ENCODE data around the gene TRIM73.
"Not testable (repeated sequence)": the region's sequence is repeated elsewhere in the genome, so short reads cannot be mapped to it uniquely, and the experiment has no call there.

DNA sequence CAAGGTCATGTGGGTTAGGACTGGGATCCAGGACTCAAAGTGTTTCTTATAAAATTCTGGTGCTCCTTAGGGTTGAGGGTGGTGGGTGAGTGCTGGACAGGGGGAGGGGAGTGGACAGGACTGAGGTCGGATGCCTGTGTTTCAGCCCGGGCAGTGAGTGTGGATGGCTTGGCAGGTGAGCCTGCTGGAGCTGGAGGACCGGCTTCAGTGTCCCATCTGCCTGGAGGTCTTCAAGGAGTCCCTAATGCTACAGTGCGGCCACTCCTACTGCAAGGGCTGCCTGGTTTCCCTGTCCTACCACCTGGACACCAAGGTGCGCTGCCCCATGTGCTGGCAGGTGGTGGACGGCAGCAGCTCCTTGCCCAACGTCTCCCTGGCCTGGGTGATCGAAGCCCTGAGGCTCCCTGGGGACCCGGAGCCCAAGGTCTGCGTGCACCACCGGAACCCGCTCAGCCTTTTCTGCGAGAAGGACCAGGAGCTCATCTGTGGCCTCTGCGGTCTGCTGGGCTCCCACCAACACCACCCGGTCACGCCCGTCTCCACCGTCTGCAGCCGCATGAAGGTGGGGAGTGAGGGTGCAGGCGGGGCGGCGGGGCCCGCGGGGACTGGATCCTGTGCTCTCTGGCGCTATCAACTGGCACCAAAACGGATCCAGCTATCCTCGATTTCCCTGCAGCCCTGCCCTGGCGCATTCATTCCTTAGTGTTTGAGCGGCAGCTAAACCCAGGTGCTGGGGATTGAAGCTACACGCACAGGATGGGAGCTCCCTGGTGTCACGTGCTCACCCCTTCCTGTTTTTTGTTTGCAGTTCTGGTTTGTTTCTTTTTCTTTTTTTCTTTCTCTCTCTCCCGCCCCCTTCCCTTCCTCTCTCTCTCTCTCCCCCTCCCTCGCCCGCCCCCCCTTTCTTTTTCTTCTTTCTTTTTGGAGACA lies 3.6 kb downstream of the TRIM73 start:
- not testable (repeated sequence) for TF ChIP-seq POLR2A, CTCF (IDR thresholded peaks at IDR 0.05)

Data from heart left ventricle (tissue), 13 donors.